Stimulated activated CD4-positive, alpha-beta T cell treated with anti-CD3 and anti-CD28 coated beads, Interleukin-12 subunit alpha, Interleukin-12 subunit beta, amount 100 ng/mL, for 4 hours (primary cell): ENCODE measurements around the gene KCNQ1OT1.

Experiments used
- DNase-seq: peaks from one replicate; pipeline ENCODE4 v3.0.0-alpha.2; 2020

Gene KCNQ1OT1

GRCh38 chr11:2701898-2702434 lies 2.2 kb upstream of the KCNQ1OT1 start:
- DNase-seq: no peak

- DNase-seq: no peak
Measured at GRCh38 chr11:2701230-2701629, 1.4 kb upstream of the KCNQ1OT1 start.

GRCh38 chr11:2700415-2701211 lies 819 bp upstream of the KCNQ1OT1 start:
- DNase-seq: peak; percentile 25

GRCh38 chr11:2699185-2699530 lies 636 bp downstream of the KCNQ1OT1 start:
- peak; percentile 6 for DNase-seq

GRCh38 chr11:2698386-2699184 lies 1.2 kb downstream of the KCNQ1OT1 start:
- DNase-seq: no peak

GRCh38 chr11:2697866-2698265 lies 1.9 kb downstream of the KCNQ1OT1 start:
- DNase-seq: no peak

- no peak for DNase-seq
Measured at GRCh38 chr11:2696455-2696854, 3.3 kb downstream of the KCNQ1OT1 start.

- no peak for DNase-seq
Measured at GRCh38 chr11:2694995-2695939, 4.5 kb downstream of the KCNQ1OT1 start.

- no peak for DNase-seq
Measured at GRCh38 chr11:2694495-2694894, 5.3 kb downstream of the KCNQ1OT1 start.

GRCh38 chr11:2693271-2694261 lies 6.2 kb downstream of the KCNQ1OT1 start:
- DNase-seq: no peak

- DNase-seq: no peak
Measured at GRCh38 chr11:2691991-2692875, 7.6 kb downstream of the KCNQ1OT1 start.

GRCh38 chr11:2691355-2691761 lies 8.4 kb downstream of the KCNQ1OT1 start:
- no peak for DNase-seq

- DNase-seq: no peak
Measured at GRCh38 chr11:2690596-2691354, 9.0 kb downstream of the KCNQ1OT1 start.

- DNase-seq: no peak
Measured at GRCh38 chr11:2689651-2690575, 9.9 kb downstream of the KCNQ1OT1 start.

GRCh38 chr11:2688381-2689231 lies 11.2 kb downstream of the KCNQ1OT1 start:
- no peak for DNase-seq

- no peak for DNase-seq
Measured at GRCh38 chr11:2687782-2688191, 12.0 kb downstream of the KCNQ1OT1 start.

- no peak for DNase-seq
Measured at GRCh38 chr11:2687223-2687530, 12.6 kb downstream of the KCNQ1OT1 start.
